Ovary (tissue), 9 donors: ENCODE data around the gene GPR156. TPM values are rescaled to one million over a fixed set of nuclear protein-coding genes. Genes with fewer than 3 reads are reported as not detected.

Experiments used
- DNase-seq, 5 donors: peaks; one replicate each; pipeline ENCODE4 v3.0.0-alpha.2; 2019 to 2020
- H3K27ac ChIP-seq, 2 donors: fragments of 200-600 bp; one replicate each; pipeline versions ENCODE4 v1.5.1 to v1.8.0; 2019 to 2022
- H3K27me3 ChIP-seq: fragments of 200-600 bp; one replicate; pipeline ENCODE4 v1.8.0; 2022
- H3K36me3 ChIP-seq: fragments of 200-600 bp; sonication (generic); one replicate; pipeline ENCODE4 v1.5.1; 2019
- H3K4me1 ChIP-seq: one replicate; pipeline ENCODE4 v1.8.1; 2013; ENCODE audit warnings: mild to moderate bottlenecking, moderate library complexity; ENCODE audit not compliant: insufficient read depth
- H3K4me3 ChIP-seq: fragments of 200-600 bp; sonication (generic); one replicate; pipeline ENCODE4 v1.5.1; 2017
- H3K9me3 ChIP-seq, 2 donors: fragments of 200-600 bp in 1 of 2; sonication (generic) in 1 of 2; one replicate each; pipeline versions ENCODE4 v1.5.1 to v1.8.1; 2013 to 2019; ENCODE audit warnings: mild to moderate bottlenecking in 1 of 2, moderate library complexity in 1 of 2
- EP300 ChIP-seq: sonication (generic); formaldehyde crosslinking; IDR thresholded peaks from one replicate; pipeline ENCODE4 v1.6.1; 2017; ENCODE audit warnings: antibody characterized with exemption
- POLR2A ChIP-seq: fragments of 450-650 bp; IDR thresholded peaks from one replicate; pipeline ENCODE4 v1.6.1; 2017; ENCODE audit warnings: antibody characterized with exemption, mild to moderate bottlenecking, moderate library complexity
- WGBS, 3 donors: extraction: QIAGEN DNeasy Blood & Tissue Kit in 1 of 3; methylation state at CpG; one replicate each; pipeline versions ENCODE4 v1.1.5 to v1.1.7; 2013 to 2017; 5-methylcytosine and 5-hydroxymethylcytosine counted together
- intact Hi-C, 4 donors: fragments of 100-400 bp; cut with DNase I; formaldehyde crosslinking; loops; one replicate each; pipeline versions ENCODE4 v1.11.0 to v1.15.1; 2022 to 2023
- polyA plus RNA-seq, 2 donors: library from polyadenylated mRNA; stranded (reverse); fragments of 200-250 nt in 1 of 2; fragments of 350-450 nt in 1 of 2; fragmentation: Illumina TruSeq in 1 of 2; extraction: RNeasy Lipid Tissue Mini Kit (QIAGEN cat#74804) in 1 of 2; gene quantifications; one replicate each; pipeline ENCODE4 v1.2.3, GENCODE V29; 2013 to 2014
- total RNA-seq, 7 donors: library from RNA; depleted of rRNA in 2 of 7; stranded (reverse); fragments of >200 nt in 2 of 7; fragmentation: NEBNext Ultra II Directional in 3 of 7; extraction: Animal tissue kit (Norgen Biotek cat#: 25700) in 3 of 7; gene quantifications; one replicate each; pipeline versions ENCODE4 v1.1.0 to v1.2.4, GENCODE V29; 2016 to 2023
- TF ChIP-seq, protein P1 (sequence below), 3 donors: fragments of 450-650 bp in 2 of 3; fragments of 200-600 bp in 1 of 3; IDR thresholded peaks; one replicate each; pipeline versions ENCODE4 v1.5.1 to v1.8.0; 2016 to 2022; ENCODE audit warnings: antibody characterized with exemption in 3 of 3, mild to moderate bottlenecking in 1 of 3
- donor health status: DM: no; HTN: no; CAD: no; lungs with moderate emphysema.
- donor health status: DM: no; HTN: no; CAD: no.
- donor health status: Bipolar disorder and iron deficiency.
- donor health status: DM: yes; HTN: yes; CAD: no.
- donor health status: DM: no; HTN: no; CAD: no.
- donor health status: DM: yes; HTN: yes; CAD: no.

Gene GPR156
- total and polyA plus RNA-seq, 9 donors = 0.24 to 3.5 (median 1.4) TPM

DNA sequence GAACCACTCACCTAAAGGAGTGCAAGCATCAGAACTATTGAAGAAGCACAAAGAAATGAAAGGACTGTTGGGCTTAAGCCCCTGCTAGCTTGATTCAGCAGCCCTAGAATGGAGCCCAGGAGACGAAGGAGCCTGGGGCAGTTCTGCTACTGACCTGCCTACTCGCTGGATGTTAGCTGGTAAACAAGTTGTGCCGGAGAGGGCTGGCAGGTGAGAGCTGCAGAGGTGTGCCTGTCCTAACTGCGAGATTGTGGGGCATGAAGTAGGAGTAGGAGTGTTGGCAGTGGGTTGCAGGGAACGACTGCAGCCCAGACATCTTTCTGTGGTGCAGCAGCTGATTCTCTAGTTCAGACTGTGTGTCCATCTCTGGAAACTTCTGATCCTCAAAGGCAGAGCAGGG is 115.6 kb downstream of the GPR156 start:
- Histone ChIP-seq H3K27me3 (no peaks in the 10 kb centered on the region), H3K4me1 (no peaks in the 10 kb centered on the region), H3K36me3 (no peaks in the 10 kb centered on the region), H3K4me3 (no peak overlapping the region), H3K27ac (no peak overlapping the region), H3K9me3 (no peaks in the 10 kb centered on the region)
- WGBS, 3 donors = 92 to 97% (median 94%) methylated on average over 5 of the region's 5 CpGs
- TF ChIP-seq, protein P1, sequence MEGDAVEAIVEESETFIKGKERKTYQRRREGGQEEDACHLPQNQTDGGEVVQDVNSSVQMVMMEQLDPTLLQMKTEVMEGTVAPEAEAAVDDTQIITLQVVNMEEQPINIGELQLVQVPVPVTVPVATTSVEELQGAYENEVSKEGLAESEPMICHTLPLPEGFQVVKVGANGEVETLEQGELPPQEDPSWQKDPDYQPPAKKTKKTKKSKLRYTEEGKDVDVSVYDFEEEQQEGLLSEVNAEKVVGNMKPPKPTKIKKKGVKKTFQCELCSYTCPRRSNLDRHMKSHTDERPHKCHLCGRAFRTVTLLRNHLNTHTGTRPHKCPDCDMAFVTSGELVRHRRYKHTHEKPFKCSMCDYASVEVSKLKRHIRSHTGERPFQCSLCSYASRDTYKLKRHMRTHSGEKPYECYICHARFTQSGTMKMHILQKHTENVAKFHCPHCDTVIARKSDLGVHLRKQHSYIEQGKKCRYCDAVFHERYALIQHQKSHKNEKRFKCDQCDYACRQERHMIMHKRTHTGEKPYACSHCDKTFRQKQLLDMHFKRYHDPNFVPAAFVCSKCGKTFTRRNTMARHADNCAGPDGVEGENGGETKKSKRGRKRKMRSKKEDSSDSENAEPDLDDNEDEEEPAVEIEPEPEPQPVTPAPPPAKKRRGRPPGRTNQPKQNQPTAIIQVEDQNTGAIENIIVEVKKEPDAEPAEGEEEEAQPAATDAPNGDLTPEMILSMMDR (IDR thresholded peaks at IDR 0.05) = no peak
- TF ChIP-seq EP300 (no peak), POLR2A (no peak)
- DNase-seq = no peak
- intact Hi-C loops = no loop called here

DNA sequence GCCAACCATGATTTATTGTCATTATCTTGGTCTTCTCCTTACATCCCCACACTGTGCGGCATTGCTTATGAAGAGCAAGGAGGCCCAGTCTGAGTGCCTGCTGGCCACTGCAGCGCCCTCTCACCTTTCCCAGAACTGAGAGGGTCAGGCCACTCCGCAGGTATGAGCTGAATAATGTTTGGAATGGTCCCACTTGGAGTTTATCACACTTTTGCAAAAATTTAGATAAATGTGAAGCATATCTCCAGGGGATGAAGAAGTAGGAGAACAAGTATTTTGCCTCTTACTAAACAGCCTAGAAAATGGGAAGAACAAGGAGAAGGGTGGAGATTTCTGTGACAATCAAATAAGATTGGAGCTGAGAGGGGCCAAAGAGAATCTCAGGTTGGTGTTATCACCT is 116.4 kb downstream of the GPR156 start:
- DNase-seq = no peak
- no peaks in the 10 kb centered on the region for H3K9me3 ChIP-seq
- no peaks in the 10 kb centered on the region for H3K36me3 ChIP-seq
- intact Hi-C loops = no loop called here
- H3K4me3 ChIP-seq = no peak overlapping the region
- no peak overlapping the region for H3K27ac ChIP-seq
- WGBS, 3 donors = 89 to 96% (median 94%) methylated on average over 3 of the region's 3 CpGs
- H3K4me1 ChIP-seq = no peaks in the 10 kb centered on the region
- no peaks in the 10 kb centered on the region for H3K27me3 ChIP-seq
- TF ChIP-seq EP300 = no peak
- TF ChIP-seq, protein P1 (IDR thresholded peaks at IDR 0.05) = no peak
- no peak for TF ChIP-seq POLR2A

DNA sequence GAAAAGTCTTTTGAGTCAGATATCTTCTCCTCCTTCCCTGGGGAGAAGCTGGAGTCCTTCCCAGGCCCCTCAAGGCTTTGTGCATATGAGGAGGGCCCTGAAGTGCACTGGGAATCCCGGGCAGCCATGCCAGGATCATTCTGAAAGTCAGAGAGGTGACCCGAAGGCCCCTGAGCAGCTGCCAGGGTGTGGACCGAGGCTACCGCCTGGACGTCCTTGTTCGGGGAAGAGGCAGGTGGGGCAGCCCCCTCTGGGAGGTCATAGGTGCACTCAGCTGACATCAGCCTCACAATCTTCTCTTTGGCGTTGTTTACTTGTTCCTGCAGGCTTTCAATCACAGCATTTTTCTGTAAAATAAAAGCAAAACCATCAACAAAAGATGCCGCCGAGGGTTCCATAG is 117.0 kb downstream of the GPR156 start:
- 88 to 89% (median 88%) methylated on average over 9 of the region's 9 CpGs for WGBS, 3 donors

DNA sequence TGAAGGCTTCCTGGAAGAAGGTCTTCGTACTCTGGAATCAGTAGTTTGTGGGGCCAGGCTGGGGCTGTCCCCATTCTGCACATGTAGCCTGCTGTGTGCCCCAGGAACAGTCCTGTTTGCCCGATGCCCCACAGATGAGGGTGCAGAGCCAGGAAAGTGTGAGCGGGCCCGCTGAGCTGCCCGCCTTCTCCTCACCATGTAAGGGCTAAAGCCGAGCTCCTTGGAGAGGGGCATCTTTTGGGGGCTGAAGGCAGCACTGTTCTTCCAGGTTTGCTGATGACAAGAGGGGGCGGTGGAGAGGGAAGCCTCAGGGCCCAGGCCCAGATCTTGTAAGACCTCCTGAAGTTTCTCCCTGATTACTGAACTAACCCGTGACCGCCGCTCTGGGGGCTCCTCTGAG is 117.5 kb downstream of the GPR156 start:
- intact Hi-C loops = no loop called here
- WGBS, 3 donors = 87 to 96% (median 87%) methylated on average over 9 to 10 of the region's 10 CpGs
- TF ChIP-seq EP300 (no peak), POLR2A (no peak)
- TF ChIP-seq, protein P1 (IDR thresholded peaks at IDR 0.05) = no peak
- no peak overlapping the region for H3K27ac ChIP-seq
- no peaks in the 10 kb centered on the region for H3K4me1 ChIP-seq
- H3K27me3 ChIP-seq = no peaks in the 10 kb centered on the region
- H3K36me3 ChIP-seq = no peaks in the 10 kb centered on the region
- no peaks in the 10 kb centered on the region for H3K9me3 ChIP-seq
- H3K4me3 ChIP-seq = no peak overlapping the region
- DNase-seq = no peak

More for the DNA sequence above, 117.0 kb downstream of the GPR156 start:
- intact Hi-C loops = no loop called here
- no peak overlapping the region for H3K4me3 ChIP-seq
- DNase-seq = no peak
- no peaks in the 10 kb centered on the region for H3K4me1 ChIP-seq
- TF ChIP-seq, protein P1 (IDR thresholded peaks at IDR 0.05) = no peak
- TF ChIP-seq POLR2A = no peak
- no peak for TF ChIP-seq EP300
- H3K27ac ChIP-seq = no peak overlapping the region
- H3K36me3 ChIP-seq = no peaks in the 10 kb centered on the region
- no peaks in the 10 kb centered on the region for H3K9me3 ChIP-seq
- no peaks in the 10 kb centered on the region for H3K27me3 ChIP-seq

DNA sequence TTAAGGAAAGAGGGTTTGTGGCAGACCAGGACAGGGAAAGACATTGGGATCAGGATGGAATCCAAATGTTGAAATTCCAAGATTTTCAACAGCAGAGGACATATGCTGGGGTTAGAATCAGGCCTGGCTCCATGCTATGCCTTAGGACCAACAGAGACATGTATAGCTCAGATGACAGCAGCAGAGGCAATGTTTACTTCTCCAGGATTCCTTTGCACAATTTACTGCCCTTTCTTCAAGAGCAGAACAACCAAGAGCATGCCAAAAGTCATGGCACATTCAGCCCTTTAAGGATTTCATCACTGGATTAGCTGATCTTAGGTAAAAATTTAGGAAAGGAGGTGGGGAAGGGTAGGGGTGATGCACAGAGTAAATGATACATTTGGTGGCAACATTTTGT is 121.2 kb downstream of the GPR156 start:
- Histone ChIP-seq H3K36me3 (no peaks in the 10 kb centered on the region), H3K4me1 (no peaks in the 10 kb centered on the region), H3K27ac (no peak overlapping the region), H3K27me3 (no peaks in the 10 kb centered on the region), H3K9me3 (no peaks in the 10 kb centered on the region), H3K4me3 (no peak overlapping the region)
- TF ChIP-seq POLR2A = no peak
- TF ChIP-seq, protein P1 (IDR thresholded peaks at IDR 0.05) = no peak
- TF ChIP-seq EP300 = no peak
- intact Hi-C loops = no loop called here
- DNase-seq = no peak
